ENCODE results near the gene BLACAT1. TPM values are rescaled to one million over a fixed set of nuclear protein-coding genes. Genes with fewer than 3 reads are reported as not detected.

BLACAT1 gene
- total RNA-seq, 2 experiments from 2014 or later: 0.90 to 1.2 TPM

DNA sequence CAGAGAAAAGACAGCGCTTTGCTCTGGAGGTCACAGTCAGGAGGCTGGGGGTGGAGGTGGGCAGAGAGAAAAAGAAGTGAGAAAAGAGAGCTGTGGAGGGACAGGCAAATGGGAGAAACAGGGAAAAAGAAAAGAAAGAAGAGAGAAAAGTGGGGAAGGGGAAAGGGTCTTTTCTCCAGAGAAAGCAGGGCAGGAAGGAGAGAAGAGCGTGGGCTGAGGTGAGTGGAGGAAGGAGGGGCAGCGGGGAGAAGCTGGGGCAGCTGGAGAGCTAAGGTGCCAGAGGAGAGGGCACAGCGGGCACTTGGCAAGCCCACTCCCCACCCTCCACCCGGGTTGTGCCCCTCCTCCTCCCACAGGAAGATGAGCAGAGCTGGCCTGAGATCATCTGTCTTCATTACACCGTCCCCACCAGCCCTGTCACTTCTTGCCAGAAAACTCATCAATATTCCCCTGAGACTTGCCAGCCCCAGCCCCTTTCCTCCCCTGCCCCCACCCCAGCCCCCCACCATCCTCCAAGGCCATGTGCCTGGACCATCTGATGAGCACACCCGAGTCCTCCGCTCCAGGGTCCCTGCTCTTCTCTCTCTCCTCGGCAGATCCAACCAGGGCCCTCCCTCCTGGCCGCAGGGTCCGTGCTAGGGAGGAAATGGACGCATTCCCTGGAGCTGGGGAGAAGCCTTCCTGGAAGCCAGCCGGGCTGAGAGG is 17.0 kb upstream of the BLACAT1 start:
- H3K36me3 Mint-ChIP-seq: peaks cover 11% of the 10 kb centered on the region
- H3K4me3 Mint-ChIP-seq: no peak overlapping the region
- POLR2A ChIA-PET: no interaction called here
- CTCF ChIA-PET: interaction anchor here (1.5 to 10.3 kb wide), 4 partner anchors 14 to 51 kb away, joined by 3 to 75 read pairs (median 4); no protein-coding TSS in a partner anchor
- intact Hi-C loops (cut with micrococcal nuclease): no loop called here
- no peaks in the 10 kb centered on the region for H3K4me1 Mint-ChIP-seq (ENCODE audit: low read depth)
- H3K27ac Mint-ChIP-seq: no peak overlapping the region
- no peak for DNase-seq
- peaks cover 33% of the 10 kb centered on the region for H3K27me3 Mint-ChIP-seq
- H3K9me3 Mint-ChIP-seq: peaks cover 18% of the 10 kb centered on the region

- no peaks in the 10 kb centered on the region for H3K4me1 Mint-ChIP-seq (ENCODE audit: low read depth)
- no peak overlapping the region for H3K4me3 Mint-ChIP-seq
- H3K27me3 Mint-ChIP-seq: peaks cover 40% of the 10 kb centered on the region
- CTCF ChIA-PET: interaction anchor here (1.6 to 10.3 kb wide), 2 partner anchors 17 to 116 kb away, joined by 4 to 75 read pairs; no protein-coding TSS in a partner anchor
- peaks cover 7% of the 10 kb centered on the region for H3K9me3 Mint-ChIP-seq
- peaks cover 7% of the 10 kb centered on the region for H3K36me3 Mint-ChIP-seq
- no peak overlapping the region for H3K27ac Mint-ChIP-seq
- intact Hi-C loops (cut with micrococcal nuclease): no loop called here
- POLR2A ChIA-PET: no interaction called here
- DNase-seq: no peak
Observed at GRCh38 chr1:205470131-205470530, 14.3 kb upstream of the BLACAT1 start.

DNA sequence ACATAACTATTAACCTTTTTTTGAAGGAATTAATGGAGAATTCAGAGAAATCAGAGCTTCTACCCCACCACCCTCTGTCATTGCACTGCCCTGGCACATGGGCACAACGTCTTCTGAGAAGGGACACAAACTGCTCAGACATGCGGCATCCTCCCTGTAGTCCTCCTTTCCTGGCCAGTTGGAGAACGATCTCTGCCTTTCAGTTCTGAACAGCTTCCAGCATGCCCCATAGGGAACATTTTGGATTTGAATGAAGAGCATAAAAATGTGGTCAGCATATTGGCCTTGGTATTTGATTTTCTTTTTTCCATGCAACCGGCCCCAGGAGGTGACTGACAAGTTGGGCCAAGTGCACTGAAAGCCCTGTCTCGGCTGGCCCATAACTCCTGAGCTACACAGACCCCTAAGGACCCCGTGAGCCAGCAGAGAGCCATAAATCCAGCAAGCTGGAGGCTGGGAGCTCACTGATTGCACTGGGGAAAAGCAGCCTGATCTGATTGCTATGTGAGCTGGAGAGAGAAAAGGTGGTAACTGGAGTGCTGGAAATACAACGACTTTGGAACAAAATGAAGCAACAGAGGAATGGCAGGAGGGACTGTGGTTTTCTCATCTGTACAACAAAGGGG is 10.9 kb upstream of the BLACAT1 start:
- H3K27me3 Mint-ChIP-seq: peaks cover 15% of the 10 kb centered on the region
- no peaks in the 10 kb centered on the region for H3K36me3 Mint-ChIP-seq
- H3K9me3 Mint-ChIP-seq: no peaks in the 10 kb centered on the region
- no peak overlapping the region for H3K27ac Mint-ChIP-seq
- DNase-seq: no peak
- intact Hi-C loops (cut with micrococcal nuclease): no loop called here
- no peaks in the 10 kb centered on the region for H3K4me1 Mint-ChIP-seq (ENCODE audit: low read depth)
- ChIA-PET CTCF (interaction anchor here (1.5 kb wide), 1 partner anchor 19 kb away, joined by 13 read pairs; no protein-coding TSS in a partner anchor), POLR2A (no interaction called here)
- no peak overlapping the region for H3K4me3 Mint-ChIP-seq

GRCh38 chr1:205465392-205465791 is 9.5 kb upstream of the BLACAT1 start:
- Mint-ChIP-seq H3K4me1 (ENCODE audit: low read depth) (no peaks in the 10 kb centered on the region), H3K9me3 (no peaks in the 10 kb centered on the region), H3K27me3 (peaks cover 17% of the 10 kb centered on the region), H3K4me3 (no peak overlapping the region), H3K36me3 (no peaks in the 10 kb centered on the region), H3K27ac (no peak overlapping the region)
- no peak for DNase-seq
- CTCF ChIA-PET: no interaction called here
- POLR2A ChIA-PET: no interaction called here
- intact Hi-C loops (cut with micrococcal nuclease): no loop called here

GRCh38 chr1:205458777-205459566 is 3.1 kb upstream of the BLACAT1 start:
- intact Hi-C loops (cut with micrococcal nuclease): no loop called here
- peak; percentile 64 for DNase-seq
- ChIA-PET CTCF (interaction anchor here (0.7 to 1.0 kb wide), 2 partner anchors 27 to 28 kb away, joined by 3 read pairs; no protein-coding TSS in a partner anchor), POLR2A (no interaction called here)
- H3K27ac Mint-ChIP-seq: no peak overlapping the region
- no peaks in the 10 kb centered on the region for H3K9me3 Mint-ChIP-seq
- no peak overlapping the region for H3K4me3 Mint-ChIP-seq
- peaks cover 13% of the 10 kb centered on the region for H3K4me1 Mint-ChIP-seq (ENCODE audit: low read depth)
- H3K27me3 Mint-ChIP-seq: peaks cover 45% of the 10 kb centered on the region
- no peaks in the 10 kb centered on the region for H3K36me3 Mint-ChIP-seq

DNA sequence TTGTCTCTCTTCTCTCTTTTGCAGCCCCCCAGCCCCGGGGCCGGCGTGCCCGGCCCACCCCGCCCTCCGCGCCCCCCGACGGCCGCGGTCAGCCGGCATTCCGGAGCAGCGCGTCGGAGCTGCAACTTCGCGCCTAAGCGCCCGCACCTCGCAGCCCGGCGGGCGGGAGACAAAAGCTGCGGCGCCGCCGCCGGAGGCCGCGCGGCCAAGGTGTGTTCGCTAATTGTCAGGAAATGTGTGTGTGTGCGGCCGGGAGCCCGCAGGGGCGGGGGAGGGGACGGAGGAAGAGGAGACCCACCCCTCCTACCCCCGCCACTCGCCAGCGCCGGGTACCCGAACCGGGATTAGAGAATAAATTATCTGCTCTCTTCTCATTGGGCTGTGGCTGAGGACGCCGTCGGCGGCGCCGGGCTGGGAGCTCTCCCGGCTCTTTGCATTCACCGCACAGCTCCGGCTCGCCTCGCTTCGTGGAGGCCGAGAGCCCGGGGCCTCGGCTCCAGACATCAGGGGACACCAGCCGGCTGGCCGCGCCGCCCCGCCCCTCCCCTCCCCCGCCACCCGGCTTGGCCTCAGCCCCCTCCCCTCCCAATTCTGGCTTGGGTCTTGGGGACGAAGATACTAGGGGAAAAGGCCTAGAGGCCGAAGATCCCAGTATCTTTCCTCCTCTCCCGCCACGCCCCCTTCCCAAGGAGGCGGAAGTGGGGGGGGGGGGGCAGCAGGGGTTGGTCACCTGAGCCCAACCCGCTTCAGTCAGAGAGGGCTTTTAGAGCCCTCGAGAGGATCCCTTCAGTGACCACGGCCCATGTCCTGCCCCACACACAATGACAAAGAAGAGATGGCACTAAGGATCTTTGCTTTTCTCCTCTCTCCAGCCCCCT is 1.3 kb upstream of the BLACAT1 start:
- ChIA-PET POLR2A (interaction anchor here (0.5 to 1.1 kb wide), 2 partner anchors 16 to 178 kb away, joined by 3 to 4 read pairs; no protein-coding TSS in a partner anchor), CTCF (interaction anchor here (1.1 to 3.0 kb wide), 4 partner anchors 26 to 121 kb away, joined by 3 to 16 read pairs (median 5); no protein-coding TSS in a partner anchor)
- intact Hi-C loops (cut with micrococcal nuclease): no loop called here
- Mint-ChIP-seq H3K27me3 (peaks cover 59% of the 10 kb centered on the region), H3K4me1 (ENCODE audit: low read depth) (peaks cover 13% of the 10 kb centered on the region), H3K27ac (no peak overlapping the region), H3K4me3 (no peak overlapping the region), H3K36me3 (no peaks in the 10 kb centered on the region), H3K9me3 (no peaks in the 10 kb centered on the region)
- no peak for DNase-seq

- ChIA-PET CTCF (interaction anchor here (1.1 to 3.0 kb wide), 4 partner anchors 25 to 120 kb away, joined by 3 to 16 read pairs (median 5); no protein-coding TSS in a partner anchor), POLR2A (interaction anchor here (0.5 to 1.1 kb wide), 2 partner anchors 16 to 179 kb away, joined by 3 to 4 read pairs; no protein-coding TSS in a partner anchor)
- no peaks in the 10 kb centered on the region for H3K9me3 Mint-ChIP-seq
- H3K27me3 Mint-ChIP-seq: peaks cover 60% of the 10 kb centered on the region
- peak; percentile 17 for DNase-seq
- no peak overlapping the region for H3K27ac Mint-ChIP-seq
- H3K36me3 Mint-ChIP-seq: no peaks in the 10 kb centered on the region
- peak overlapping the region; percentile 38 for H3K4me3 Mint-ChIP-seq
- H3K4me1 Mint-ChIP-seq (ENCODE audit: low read depth): peaks cover 13% of the 10 kb centered on the region
- intact Hi-C loops (cut with micrococcal nuclease): no loop called here
Observed at GRCh38 chr1:205456383-205456867, 580 bp upstream of the BLACAT1 start.

GRCh38 chr1:205454903-205455335 is 926 bp downstream of the BLACAT1 start:
- DNase-seq: no peak
- POLR2A ChIA-PET: no interaction called here
- H3K27me3 Mint-ChIP-seq: peaks cover 58% of the 10 kb centered on the region
- CTCF ChIA-PET: interaction anchor here (0.5 to 3.0 kb wide), 2 partner anchors 31 to 709 kb away, joined by 3 to 16 read pairs; no protein-coding TSS in a partner anchor
- no peaks in the 10 kb centered on the region for H3K9me3 Mint-ChIP-seq
- no peak overlapping the region for H3K4me3 Mint-ChIP-seq
- no peak overlapping the region for H3K27ac Mint-ChIP-seq
- intact Hi-C loops (cut with micrococcal nuclease): no loop called here
- peaks cover 13% of the 10 kb centered on the region for H3K4me1 Mint-ChIP-seq (ENCODE audit: low read depth)
- H3K36me3 Mint-ChIP-seq: no peaks in the 10 kb centered on the region

DNA sequence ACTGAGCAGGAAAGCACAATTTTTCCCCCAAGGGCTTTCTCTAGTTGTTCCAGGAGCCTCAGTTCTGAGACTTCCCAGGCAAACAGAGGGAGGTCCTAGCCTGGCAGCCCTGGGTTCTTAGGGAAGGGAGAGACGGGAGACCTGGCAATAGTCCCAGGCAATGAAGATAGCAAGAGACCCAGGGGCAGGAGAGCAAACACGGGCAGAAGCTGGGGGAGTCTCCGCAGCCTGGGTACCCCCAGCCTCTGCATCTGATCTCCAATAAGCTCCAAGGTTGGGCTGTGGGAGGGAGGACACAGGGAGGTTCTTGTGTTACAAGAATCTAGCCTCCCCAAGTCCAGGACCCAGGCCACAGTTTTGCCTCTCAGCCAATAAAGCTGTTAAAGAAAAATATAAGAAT is 2.4 kb downstream of the BLACAT1 start:
- no peak for DNase-seq
- ChIA-PET POLR2A (no interaction called here), CTCF (interaction anchor here (1.3 to 1.6 kb wide), 2 partner anchors 29 to 100 kb away, joined by 4 read pairs; no protein-coding TSS in a partner anchor)
- intact Hi-C loops (cut with micrococcal nuclease): no loop called here
- H3K27me3 Mint-ChIP-seq: peaks cover 50% of the 10 kb centered on the region
- H3K4me1 Mint-ChIP-seq (ENCODE audit: low read depth): peaks cover 19% of the 10 kb centered on the region
- H3K4me3 Mint-ChIP-seq: no peak overlapping the region
- no peaks in the 10 kb centered on the region for H3K36me3 Mint-ChIP-seq
- no peaks in the 10 kb centered on the region for H3K9me3 Mint-ChIP-seq
- no peak overlapping the region for H3K27ac Mint-ChIP-seq

GRCh38 chr1:205452933-205453332 is 2.9 kb downstream of the BLACAT1 start:
- CTCF ChIA-PET: interaction anchor here (1.1 to 1.6 kb wide), 3 partner anchors 22 to 99 kb away, joined by 4 to 8 read pairs (median 4); no protein-coding TSS in a partner anchor
- Mint-ChIP-seq H3K27me3 (peaks cover 46% of the 10 kb centered on the region), H3K27ac (no peak overlapping the region), H3K9me3 (no peaks in the 10 kb centered on the region), H3K4me3 (no peak overlapping the region), H3K4me1 (ENCODE audit: low read depth) (peaks cover 19% of the 10 kb centered on the region), H3K36me3 (no peaks in the 10 kb centered on the region)
- no peak for DNase-seq
- intact Hi-C loops (cut with micrococcal nuclease): no loop called here
- POLR2A ChIA-PET: interaction anchor here (0.9 kb wide), 1 partner anchor 12 kb away, joined by 4 read pairs; no protein-coding TSS in a partner anchor

GRCh38 chr1:205452364-205452763 is 3.5 kb downstream of the BLACAT1 start:
- intact Hi-C loops (cut with micrococcal nuclease): no loop called here
- CTCF ChIA-PET: interaction anchor here (1.1 to 1.6 kb wide), 2 partner anchors 21 to 30 kb away, joined by 4 to 8 read pairs; no protein-coding TSS in a partner anchor
- no peak overlapping the region for H3K27ac Mint-ChIP-seq
- no peaks in the 10 kb centered on the region for H3K9me3 Mint-ChIP-seq
- H3K4me1 Mint-ChIP-seq (ENCODE audit: low read depth): peaks cover 16% of the 10 kb centered on the region
- H3K27me3 Mint-ChIP-seq: peaks cover 40% of the 10 kb centered on the region
- no peaks in the 10 kb centered on the region for H3K36me3 Mint-ChIP-seq
- POLR2A ChIA-PET: interaction anchor here (0.9 kb wide), 1 partner anchor 11 kb away, joined by 4 read pairs; no protein-coding TSS in a partner anchor
- no peak overlapping the region for H3K4me3 Mint-ChIP-seq
- DNase-seq: no peak

All from activated CD4-positive, alpha-beta memory T cell treated with anti-CD3 and anti-CD28 coated beads for 36 hours (primary cell).